GM19468 (cell line): ENCODE measurements around the gene UBP1.
"Not testable (repeated sequence)": the region's sequence is repeated elsewhere in the genome, so short reads cannot be mapped to it uniquely, and the experiment has no call there.

Experiments used
- ATAC-seq: cut with Tn5 transposase; IDR thresholded peaks from one replicate; pipeline ENCODE4 v1.9.1; 2021; ENCODE audit warnings: mild to moderate bottlenecking, moderate library complexity, moderate number of reproducible peaks; ENCODE audit not compliant: unreplicated experiment; ENCODE audit errors: extremely low read depth

UBP1 gene

DNA sequence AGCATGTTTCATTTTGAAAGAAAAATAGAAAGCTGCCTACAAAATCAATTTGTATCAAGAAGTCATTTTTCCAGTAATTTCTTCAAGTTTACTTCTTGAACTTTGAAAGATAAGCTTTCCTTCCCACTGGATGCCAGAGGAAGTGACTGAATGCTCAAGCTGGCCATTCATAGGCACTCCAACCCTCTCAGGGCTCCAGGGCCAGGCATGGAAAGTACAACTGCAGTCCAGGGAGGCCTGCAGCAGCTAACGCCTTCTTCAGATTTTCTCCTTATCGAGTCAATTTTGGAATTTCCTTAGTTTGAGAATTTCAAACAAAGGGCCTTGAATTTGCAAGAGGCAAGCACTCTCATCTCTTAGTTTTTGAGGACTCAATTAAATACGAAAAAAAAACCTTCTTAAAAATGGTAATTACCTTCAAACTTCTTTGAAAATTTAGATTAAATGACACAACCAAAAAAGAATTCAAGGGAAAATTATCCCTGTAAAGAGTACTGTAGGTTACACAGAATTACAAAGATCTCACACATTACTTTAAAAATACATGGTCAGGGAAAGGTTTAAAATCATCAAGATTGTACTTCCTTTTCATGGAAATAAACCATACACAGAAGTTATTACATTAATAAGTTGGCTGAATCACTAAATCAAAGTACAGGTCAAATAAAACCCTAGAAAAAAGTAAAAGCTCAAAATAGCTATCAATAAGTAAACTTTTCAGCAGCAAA lies 2.5 kb downstream of the UBP1 start:
- no peak for ATAC-seq

GRCh38 chr3:33433843-33434242 lies 6.4 kb downstream of the UBP1 start:
- ATAC-seq: no peak

GRCh38 chr3:33430571-33430970 lies 9.6 kb downstream of the UBP1 start:
- ATAC-seq: no peak

GRCh38 chr3:33430061-33430460 lies 10.1 kb downstream of the UBP1 start:
- no peak for ATAC-seq

DNA sequence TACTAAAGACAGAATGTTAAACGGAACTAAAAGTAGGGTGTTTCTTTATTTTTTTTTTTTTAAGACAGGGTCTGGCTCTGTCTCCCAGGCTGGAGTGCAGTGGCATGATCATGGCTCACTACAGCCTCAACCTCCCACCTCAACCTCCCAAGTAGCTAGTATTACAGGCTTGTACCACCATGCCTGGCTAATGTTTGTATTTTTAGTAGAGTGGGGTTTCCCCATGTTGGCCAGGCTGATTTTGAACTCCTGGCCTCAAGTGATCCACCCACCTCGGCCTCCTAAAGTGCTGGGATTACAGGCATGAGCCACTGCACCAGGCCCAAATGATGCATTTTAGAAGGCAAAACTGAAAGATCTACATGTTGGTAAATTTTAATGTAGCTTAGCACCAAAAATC lies 10.9 kb downstream of the UBP1 start:
- not testable (repeated sequence) for ATAC-seq

- ATAC-seq: no peak
Measured at GRCh38 chr3:33428734-33429133, 11.5 kb downstream of the UBP1 start.

DNA sequence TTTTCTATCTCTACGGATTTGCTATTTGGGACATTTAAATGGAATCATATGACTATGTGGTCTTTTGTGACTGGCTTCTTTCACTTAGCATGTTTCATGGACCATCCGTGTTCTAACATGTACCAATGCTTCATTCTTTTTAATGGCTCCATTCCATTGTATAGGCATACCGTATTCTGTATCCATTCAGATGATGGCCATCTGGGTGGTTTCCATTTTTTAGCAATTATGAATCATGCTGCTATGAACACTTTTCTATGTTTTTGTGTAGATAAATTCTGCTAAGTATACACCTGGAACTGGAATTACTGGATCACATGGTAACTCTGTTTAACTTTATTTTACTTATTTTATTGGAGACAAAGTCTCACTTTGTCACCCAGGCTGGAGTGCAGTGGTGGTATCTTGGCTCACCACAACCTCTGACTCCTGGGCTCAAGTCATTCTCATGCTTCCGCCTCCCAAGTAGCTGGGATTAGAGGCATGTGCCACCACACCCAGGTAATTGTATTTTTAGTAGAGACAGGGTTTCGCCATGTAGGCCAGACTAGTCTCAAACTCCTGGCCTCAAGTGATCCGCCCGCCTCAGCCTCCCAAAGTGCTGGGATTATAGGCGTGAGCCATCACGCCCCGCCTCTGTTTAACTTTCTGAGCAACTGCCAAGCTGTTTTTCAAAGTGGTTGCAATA lies 13.4 kb downstream of the UBP1 start:
- no peak for ATAC-seq

DNA sequence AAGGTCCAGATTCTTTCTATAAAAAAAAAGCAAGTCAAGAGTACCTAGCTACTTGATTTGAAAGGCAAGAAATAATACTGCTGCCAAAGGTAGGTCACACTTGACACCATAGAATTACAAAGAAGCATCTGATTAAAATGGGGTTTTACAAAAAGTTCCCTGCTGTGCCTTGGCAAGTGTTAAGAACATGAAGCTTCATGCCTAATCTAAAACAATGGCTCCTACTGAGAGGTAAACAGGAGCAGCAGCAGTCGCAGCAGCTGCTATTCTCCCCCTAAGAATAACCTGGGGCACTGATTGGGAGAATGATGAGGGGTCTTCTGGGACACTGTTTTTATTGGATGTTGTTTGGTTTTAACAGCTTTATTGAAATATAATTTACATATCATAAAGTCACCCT lies 14.1 kb downstream of the UBP1 start:
- ATAC-seq: no peak

- no peak for ATAC-seq
Measured at GRCh38 chr3:33425453-33425852, 14.8 kb downstream of the UBP1 start.

DNA sequence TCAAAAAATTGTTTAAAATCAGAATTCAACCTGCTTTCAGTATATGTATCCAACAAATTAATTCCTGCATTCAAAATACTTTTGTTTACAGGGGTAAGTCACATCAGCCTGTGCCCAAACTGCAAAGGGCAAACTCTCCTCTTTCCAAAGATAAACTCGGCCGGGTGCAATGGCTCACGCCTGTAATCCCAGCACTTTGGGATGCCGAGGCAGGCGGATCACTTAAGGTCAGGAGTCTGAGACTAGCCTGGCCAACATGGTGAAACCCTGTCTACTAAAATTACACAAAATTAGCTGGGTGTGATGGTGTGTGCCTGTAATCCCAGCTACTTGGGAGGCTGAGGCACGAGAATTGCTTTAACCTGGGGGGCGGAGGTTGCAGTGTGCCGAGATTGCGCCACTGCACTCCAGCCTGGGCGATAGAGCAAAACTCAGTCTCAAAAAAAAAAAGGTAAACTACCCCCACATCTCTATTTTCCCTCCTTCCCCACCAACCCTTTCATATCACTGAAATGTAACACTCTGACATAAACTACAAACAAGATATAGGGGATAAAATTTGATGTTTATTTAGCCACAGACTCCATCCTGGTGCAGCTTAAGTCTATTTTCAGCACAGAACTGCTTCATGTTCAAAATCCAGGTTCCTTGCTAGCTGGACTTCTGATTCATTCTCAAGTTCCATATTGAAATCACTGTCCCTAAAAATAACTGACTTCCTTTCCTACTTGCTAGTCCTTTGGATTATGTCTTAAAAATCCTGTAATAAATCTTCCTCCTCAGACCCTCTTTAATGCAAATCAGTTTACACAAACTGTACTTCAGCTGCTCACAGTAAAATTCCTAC lies 15.4 kb downstream of the UBP1 start:
- no peak for ATAC-seq

GRCh38 chr3:33420966-33421365 lies 19.2 kb downstream of the UBP1 start:
- ATAC-seq: no peak

- no peak for ATAC-seq
Measured at GRCh38 chr3:33419948-33420347, 20.3 kb downstream of the UBP1 start.

GRCh38 chr3:33417066-33417673 lies 23.0 kb downstream of the UBP1 start:
- ATAC-seq: no peak

GRCh38 chr3:33410816-33411215 lies 29.4 kb downstream of the UBP1 start:
- ATAC-seq: not testable (repeated sequence)

DNA sequence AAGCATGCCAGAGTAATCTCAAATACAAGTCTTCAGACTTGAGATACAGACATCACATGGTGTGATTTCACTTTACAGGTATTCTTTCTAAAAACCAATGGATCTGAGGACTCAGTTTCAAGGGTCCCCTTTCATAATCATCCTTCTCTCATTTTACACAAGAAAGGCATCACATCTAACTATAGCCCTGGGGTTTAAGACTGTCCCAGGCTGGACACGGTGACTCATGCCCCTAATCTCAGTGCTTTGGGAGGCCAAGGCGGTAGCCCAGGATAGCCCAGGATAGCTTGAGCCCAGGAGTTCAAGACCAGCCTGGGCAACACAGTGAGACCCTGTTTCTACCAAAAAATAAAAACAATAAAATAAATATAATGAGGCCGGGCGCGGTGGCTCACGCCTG lies 36.4 kb downstream of the UBP1 start:
- no peak for ATAC-seq

- ATAC-seq: no peak
Measured at GRCh38 chr3:33402936-33403335, 37.3 kb downstream of the UBP1 start.

DNA sequence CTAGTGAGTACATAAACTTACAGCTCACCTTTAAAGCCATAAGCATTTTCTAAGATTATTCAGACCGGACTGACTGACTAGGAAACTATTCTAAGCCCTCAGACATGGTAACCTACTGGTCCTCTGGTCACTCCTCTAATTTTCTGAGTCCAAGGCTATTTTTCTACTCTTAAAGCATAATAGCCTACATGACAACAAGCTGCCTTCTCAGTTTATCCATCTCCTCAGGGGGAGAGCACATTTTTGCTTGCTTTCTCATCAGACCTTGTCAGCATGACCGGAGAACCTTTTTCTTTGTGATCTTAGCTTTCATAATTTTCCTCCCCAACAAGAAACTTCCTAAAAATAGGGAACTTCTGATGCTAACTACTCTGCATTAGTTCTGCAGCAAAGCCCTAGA lies 38.4 kb downstream of the UBP1 start:
- ATAC-seq: no peak

DNA sequence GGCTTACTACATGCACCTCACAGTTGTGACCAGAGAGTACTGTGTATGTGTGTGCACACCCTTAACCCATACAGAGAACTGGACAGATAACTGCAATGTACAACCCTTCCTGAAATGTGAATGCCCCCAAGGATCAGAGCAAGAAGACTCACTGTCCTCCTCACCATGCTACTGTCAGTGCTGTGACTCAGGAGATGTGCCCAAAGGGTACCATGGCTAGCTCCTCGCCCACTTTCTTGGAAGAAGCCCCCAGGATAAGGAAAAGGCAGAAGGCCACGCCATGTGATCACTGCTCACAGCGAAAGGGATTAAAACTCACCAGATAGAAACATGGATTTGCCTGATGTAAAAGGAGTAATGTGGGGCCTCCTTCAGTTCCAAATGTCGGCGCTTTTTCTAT lies 41.8 kb downstream of the UBP1 start:
- no peak for ATAC-seq

DNA sequence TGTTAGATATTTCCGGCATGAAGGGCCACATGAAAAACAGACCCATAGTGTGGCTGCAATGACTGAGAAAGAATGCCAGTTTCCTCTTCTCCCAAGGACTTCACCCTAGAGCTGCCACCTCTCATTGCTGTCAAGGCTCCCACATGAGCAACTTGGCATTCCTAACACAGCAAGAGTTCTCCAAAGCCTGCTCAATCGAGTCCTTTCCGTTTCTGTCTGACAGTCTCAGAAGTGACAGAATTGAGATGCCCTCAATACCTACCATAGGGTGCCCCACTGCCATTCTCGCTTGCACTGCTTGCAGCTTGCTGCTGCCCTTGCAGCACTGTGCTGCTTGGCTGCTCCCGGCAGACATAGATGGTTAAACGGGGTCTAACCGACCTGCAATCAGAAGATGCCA lies 44.3 kb downstream of the UBP1 start:
- ATAC-seq: no peak

GRCh38 chr3:33394403-33395054 lies 45.7 kb downstream of the UBP1 start:
- ATAC-seq: no peak
